K562 (cell line): ENCODE measurements around the gene GCC1. TPM values are rescaled to one million over a fixed set of nuclear protein-coding genes. Genes with fewer than 3 reads are reported as not detected.

Source experiments
- CCNT2 ChIP-seq: IDR thresholded peaks from 2 replicates; pipeline ENCODE4 v1.6.1; 2011; ENCODE audit warnings: borderline replicate concordance, low read depth, mild to moderate bottlenecking, moderate library complexity, mixed read lengths, low read length; ENCODE audit not compliant: insufficient read length; ENCODE audit errors: extremely low read depth
- EGR1 ChIP-seq: fragments of 450-650 bp; conservative IDR thresholded peaks from 2 replicates; pipeline ENCODE4 v1.6.1; 2017; ENCODE audit warnings: mild to moderate bottlenecking
- FOSL1 ChIP-seq: fragments of 200-800 bp; sonication (Bioruptor generic); conservative IDR thresholded peaks from 2 replicates; pipeline ENCODE4 v1.6.1; 2016; ENCODE audit warnings: missing genetic modification characterization, missing compliant biosample characterization
- FOXA3 ChIP-seq, 2 experiments: fragments of 450-650 bp in 1 of 2; sonication (generic) in 1 of 2; formaldehyde crosslinking; IDR thresholded peaks in 1 of 2; conservative IDR thresholded peaks in 1 of 2; 2 replicates each; pipeline versions ENCODE4 v1.4.0 to v1.8.0; 2020 to 2022; ENCODE audit warnings: mild to moderate bottlenecking in 2 of 2, missing genetic modification reagents in 1 of 2
- KDM1A ChIP-seq, 2 experiments: fragments of 450-650 bp; IDR thresholded peaks; 2 replicates each; pipeline ENCODE4 v1.6.1; 2016; ENCODE audit warnings: mild to moderate bottlenecking in 2 of 2
- PHF8 ChIP-seq: fragments of 200-600 bp; sonication (generic); IDR thresholded peaks from 2 replicates; pipeline ENCODE4 v1.6.1; 2012; ENCODE audit warnings: mixed run types, mild to moderate bottlenecking, inconsistent platforms, low read length, moderate library complexity, borderline replicate concordance
- RUNX1 ChIP-seq: sonication (generic); IDR thresholded peaks from 2 replicates; pipeline ENCODE4 v1.6.1; 2016; ENCODE audit warnings: antibody characterized with exemption, low read depth
- U2AF1 ChIP-seq: fragments of 200-400 bp; formaldehyde crosslinking; optimal IDR thresholded peaks from 2 replicates; pipeline ENCODE3; 2017; ENCODE audit warnings: mild to moderate bottlenecking, low read depth, low read length, moderate library complexity
- ZFP36 ChIP-seq: fragments of 150-350 bp; IDR thresholded peaks from 2 replicates; pipeline ENCODE4 v1.6.1; 2018; ENCODE audit warnings: low read length, low read depth; ENCODE audit not compliant: partially characterized antibody
- ZNF133 ChIP-seq: fragments of 250-450 bp; sonication (Bioruptor Pico); IDR thresholded peaks from 2 replicates; pipeline ENCODE4 v1.4.0; 2020; ENCODE audit warnings: mild to moderate bottlenecking
- ZNF143 ChIP-seq: sonication (generic); formaldehyde crosslinking; IDR thresholded peaks from 2 replicates; pipeline ENCODE4 v1.9.0; 2022; ENCODE audit warnings: mild to moderate bottlenecking, missing genetic modification reagents
- ZNF212 ChIP-seq: fragments of 450-650 bp; formaldehyde crosslinking; IDR thresholded peaks from 2 replicates; pipeline ENCODE4 v1.4.0; 2020; ENCODE audit warnings: mild to moderate bottlenecking
- ZNF274 ChIP-seq: IDR thresholded peaks from 2 replicates; pipeline ENCODE4 v1.6.1; 2011; ENCODE audit warnings: low read depth, mild to moderate bottlenecking, low read length, moderate library complexity, borderline replicate concordance
- ZNF282 ChIP-seq: sonication (generic); formaldehyde crosslinking; IDR thresholded peaks from 2 replicates; pipeline ENCODE4 v1.8.1; 2023; ENCODE audit warnings: missing genetic modification reagents
- ZNF57 ChIP-seq: fragments of 450-650 bp; formaldehyde crosslinking; IDR thresholded peaks from 2 replicates; pipeline ENCODE4 v1.4.0; 2020; ENCODE audit warnings: mild to moderate bottlenecking, moderate library complexity
- ZNF589 ChIP-seq: fragments of 200-800 bp; sonication (Bioruptor generic); IDR thresholded peaks from 2 replicates; pipeline ENCODE4 v1.6.1; 2016; ENCODE audit warnings: low read depth, missing genetic modification characterization, missing compliant biosample characterization
- ZNF695 ChIP-seq: fragments of 450-650 bp; formaldehyde crosslinking; IDR thresholded peaks from 2 replicates; pipeline ENCODE4 v1.4.0; 2020; ENCODE audit warnings: mild to moderate bottlenecking, moderate library complexity
- polyA plus RNA-seq, 8 experiments: library from polyadenylated mRNA; depleted of rRNA in 4 of 8; stranded (reverse) in 5 of 8; unstranded in 3 of 8; fragments of >200 nt; fragmentation: Nextera tagmentation in 2 of 8; fragmentation: Illumina TruSeq in 1 of 8; extraction: Ambion mirVana in 2 of 8; extraction: Trizol in 1 of 8; gene quantifications; 2 replicates each; pipeline versions ENCODE4 v1.2.1 to v1.2.3, GENCODE V29; 2011 to 2014; ENCODE audit warnings: inconsistent platforms in 1 of 8, missing spikeins in 1 of 8
- total RNA-seq, 7 experiments: library from RNA; depleted of rRNA in 6 of 7; stranded (reverse); fragments of >200 nt in 6 of 7; fragmentation: Illumina TruSeq in 2 of 7; extraction: Trizol in 2 of 7; gene quantifications; 2 replicates each; pipeline versions ENCODE4 v1.2.1 to v1.2.3, GENCODE V29; 2011 to 2021; ENCODE audit warnings: low replicate concordance in 1 of 7
- TF ChIP-seq, protein P1 (sequence below): sonication (generic); formaldehyde crosslinking; IDR thresholded peaks from 2 replicates; pipeline ENCODE4 v1.9.0; 2022; ENCODE audit warnings: mild to moderate bottlenecking, missing genetic modification reagents
- TF ChIP-seq, protein P2 (sequence below): fragments of 200-800 bp; sonication (Bioruptor generic); IDR thresholded peaks from 2 replicates; pipeline ENCODE4 v1.6.1; 2016; ENCODE audit warnings: missing genetic modification characterization, missing compliant biosample characterization
- TF ChIP-seq, protein P3 (sequence below): sonication (generic); formaldehyde crosslinking; IDR thresholded peaks from 2 replicates; pipeline ENCODE4 v1.8.0; 2022; ENCODE audit warnings: missing genetic modification reagents, mild to moderate bottlenecking, borderline replicate concordance

The GCC1 gene
- total and polyA plus RNA-seq, 9 of the 15 experiments (the other 6 are each of a cell fraction or from before 2014, with no cell fraction given), result 1.9 to 19.8 (median 10.9) TPM

DNA sequence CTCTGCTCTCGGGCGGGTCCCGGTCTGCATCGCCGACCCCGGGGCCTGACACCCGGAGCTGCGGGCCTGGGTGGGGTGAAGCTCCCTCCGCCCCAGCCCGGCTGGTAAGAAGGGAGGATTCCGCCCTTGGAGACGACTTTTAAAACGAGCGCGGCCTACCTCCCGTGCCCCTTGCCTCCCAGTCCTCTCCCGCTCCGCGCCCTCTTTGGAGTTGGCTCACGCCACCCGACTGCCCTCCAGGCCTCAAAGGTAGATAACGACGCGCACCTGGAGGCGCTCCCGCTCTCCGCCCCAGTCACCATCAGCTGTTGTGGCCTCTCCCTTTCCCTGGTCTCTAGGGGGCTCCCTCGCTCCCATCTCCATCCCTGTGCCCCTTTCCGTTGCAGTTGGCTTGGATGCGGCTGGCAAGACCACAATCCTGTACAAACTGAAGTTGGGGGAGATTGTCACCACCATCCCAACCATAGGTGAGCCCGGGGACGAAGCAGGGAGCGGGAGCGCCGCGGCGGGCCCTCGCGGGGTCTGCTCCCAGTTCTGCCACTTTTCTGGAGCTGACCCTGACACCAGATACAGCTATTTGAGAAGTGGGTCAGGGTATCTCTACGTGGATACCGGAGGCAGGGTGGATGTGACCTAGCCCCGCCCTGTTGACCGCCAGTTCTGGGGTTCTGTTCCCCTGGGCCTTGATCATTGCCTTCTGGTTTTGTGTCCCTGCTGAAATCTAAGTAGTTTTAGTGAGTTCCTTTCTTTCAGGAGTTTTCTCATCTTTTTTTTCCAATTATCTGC lies 3.5 kb upstream of the GCC1 start (continued):
- no peak for TF ChIP-seq EGR1
- peak; percentile 37; the same call in 1 of the 2 replicates for TF ChIP-seq RUNX1
- TF ChIP-seq, protein P1, sequence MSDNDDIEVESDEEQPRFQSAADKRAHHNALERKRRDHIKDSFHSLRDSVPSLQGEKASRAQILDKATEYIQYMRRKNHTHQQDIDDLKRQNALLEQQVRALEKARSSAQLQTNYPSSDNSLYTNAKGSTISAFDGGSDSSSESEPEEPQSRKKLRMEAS, result peak; percentile 29; the same call in 1 of the 2 replicates
- TF ChIP-seq ZNF212 (CRISPR knock-in tag), result no peak
- TF ChIP-seq CCNT2, result peak; percentile 60
- no peak for TF ChIP-seq ZNF695 (CRISPR knock-in tag)
- 0 out of 2 replicates have a peak, but pooled peaks have one; percentile 60 for TF ChIP-seq ZNF282
- TF ChIP-seq PHF8, result peak; percentile 33; the same call in 1 of the 2 replicates
- TF ChIP-seq ZNF133 (CRISPR knock-in tag), result no peak
- TF ChIP-seq FOXA3 (CRISPR knock-in tag; conservative IDR thresholded peaks at IDR 0.05 in 1 of 2, IDR thresholded peaks at IDR 0.05 in 1 of 2), result no peak
- TF ChIP-seq ZNF274, result no peak
- TF ChIP-seq, protein P2, sequence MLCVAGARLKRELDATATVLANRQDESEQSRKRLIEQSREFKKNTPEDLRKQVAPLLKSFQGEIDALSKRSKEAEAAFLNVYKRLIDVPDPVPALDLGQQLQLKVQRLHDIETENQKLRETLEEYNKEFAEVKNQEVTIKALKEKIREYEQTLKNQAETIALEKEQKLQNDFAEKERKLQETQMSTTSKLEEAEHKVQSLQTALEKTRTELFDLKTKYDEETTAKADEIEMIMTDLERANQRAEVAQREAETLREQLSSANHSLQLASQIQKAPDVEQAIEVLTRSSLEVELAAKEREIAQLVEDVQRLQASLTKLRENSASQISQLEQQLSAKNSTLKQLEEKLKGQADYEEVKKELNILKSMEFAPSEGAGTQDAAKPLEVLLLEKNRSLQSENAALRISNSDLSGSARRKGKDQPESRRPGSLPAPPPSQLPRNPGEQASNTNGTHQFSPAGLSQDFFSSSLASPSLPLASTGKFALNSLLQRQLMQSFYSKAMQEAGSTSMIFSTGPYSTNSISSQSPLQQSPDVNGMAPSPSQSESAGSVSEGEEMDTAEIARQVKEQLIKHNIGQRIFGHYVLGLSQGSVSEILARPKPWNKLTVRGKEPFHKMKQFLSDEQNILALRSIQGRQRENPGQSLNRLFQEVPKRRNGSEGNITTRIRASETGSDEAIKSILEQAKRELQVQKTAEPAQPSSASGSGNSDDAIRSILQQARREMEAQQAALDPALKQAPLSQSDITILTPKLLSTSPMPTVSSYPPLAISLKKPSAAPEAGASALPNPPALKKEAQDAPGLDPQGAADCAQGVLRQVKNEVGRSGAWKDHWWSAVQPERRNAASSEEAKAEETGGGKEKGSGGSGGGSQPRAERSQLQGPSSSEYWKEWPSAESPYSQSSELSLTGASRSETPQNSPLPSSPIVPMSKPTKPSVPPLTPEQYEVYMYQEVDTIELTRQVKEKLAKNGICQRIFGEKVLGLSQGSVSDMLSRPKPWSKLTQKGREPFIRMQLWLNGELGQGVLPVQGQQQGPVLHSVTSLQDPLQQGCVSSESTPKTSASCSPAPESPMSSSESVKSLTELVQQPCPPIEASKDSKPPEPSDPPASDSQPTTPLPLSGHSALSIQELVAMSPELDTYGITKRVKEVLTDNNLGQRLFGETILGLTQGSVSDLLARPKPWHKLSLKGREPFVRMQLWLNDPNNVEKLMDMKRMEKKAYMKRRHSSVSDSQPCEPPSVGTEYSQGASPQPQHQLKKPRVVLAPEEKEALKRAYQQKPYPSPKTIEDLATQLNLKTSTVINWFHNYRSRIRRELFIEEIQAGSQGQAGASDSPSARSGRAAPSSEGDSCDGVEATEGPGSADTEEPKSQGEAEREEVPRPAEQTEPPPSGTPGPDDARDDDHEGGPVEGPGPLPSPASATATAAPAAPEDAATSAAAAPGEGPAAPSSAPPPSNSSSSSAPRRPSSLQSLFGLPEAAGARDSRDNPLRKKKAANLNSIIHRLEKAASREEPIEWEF (CRISPR knock-in tag), result no peak
- no peak for TF ChIP-seq FOSL1 (tag)
- peak; percentile 33 to 61; a peak in 3 of 4 replicates for TF ChIP-seq KDM1A (IDR thresholded peaks at IDR 0.05)
- no peak for TF ChIP-seq ZNF143 (CRISPR knock-in tag)
- no peak for TF ChIP-seq ZNF589 (CRISPR knock-in tag)
- TF ChIP-seq ZNF57 (CRISPR knock-in tag), result no peak
- TF ChIP-seq ZFP36, result no peak
- TF ChIP-seq, protein P3, sequence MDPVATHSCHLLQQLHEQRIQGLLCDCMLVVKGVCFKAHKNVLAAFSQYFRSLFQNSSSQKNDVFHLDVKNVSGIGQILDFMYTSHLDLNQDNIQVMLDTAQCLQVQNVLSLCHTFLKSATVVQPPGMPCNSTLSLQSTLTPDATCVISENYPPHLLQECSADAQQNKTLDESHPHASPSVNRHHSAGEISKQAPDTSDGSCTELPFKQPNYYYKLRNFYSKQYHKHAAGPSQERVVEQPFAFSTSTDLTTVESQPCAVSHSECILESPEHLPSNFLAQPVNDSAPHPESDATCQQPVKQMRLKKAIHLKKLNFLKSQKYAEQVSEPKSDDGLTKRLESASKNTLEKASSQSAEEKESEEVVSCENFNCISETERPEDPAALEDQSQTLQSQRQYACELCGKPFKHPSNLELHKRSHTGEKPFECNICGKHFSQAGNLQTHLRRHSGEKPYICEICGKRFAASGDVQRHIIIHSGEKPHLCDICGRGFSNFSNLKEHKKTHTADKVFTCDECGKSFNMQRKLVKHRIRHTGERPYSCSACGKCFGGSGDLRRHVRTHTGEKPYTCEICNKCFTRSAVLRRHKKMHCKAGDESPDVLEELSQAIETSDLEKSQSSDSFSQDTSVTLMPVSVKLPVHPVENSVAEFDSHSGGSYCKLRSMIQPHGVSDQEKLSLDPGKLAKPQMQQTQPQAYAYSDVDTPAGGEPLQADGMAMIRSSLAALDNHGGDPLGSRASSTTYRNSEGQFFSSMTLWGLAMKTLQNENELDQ (CRISPR knock-in tag), result 0 out of 2 replicates have a peak, but pooled peaks have one; percentile 10
- TF ChIP-seq U2AF1, result no peak
